ENCODE measurements around the gene NR1D2. TPM values are rescaled to one million over a fixed set of nuclear protein-coding genes. Genes with fewer than 3 reads are reported as not detected.

NR1D2 gene
- total and polyA plus RNA-seq, 2 donors (not counting 1 experiment from before 2014, with no cell fraction given) = 9.9 to 58.2 TPM

DNA sequence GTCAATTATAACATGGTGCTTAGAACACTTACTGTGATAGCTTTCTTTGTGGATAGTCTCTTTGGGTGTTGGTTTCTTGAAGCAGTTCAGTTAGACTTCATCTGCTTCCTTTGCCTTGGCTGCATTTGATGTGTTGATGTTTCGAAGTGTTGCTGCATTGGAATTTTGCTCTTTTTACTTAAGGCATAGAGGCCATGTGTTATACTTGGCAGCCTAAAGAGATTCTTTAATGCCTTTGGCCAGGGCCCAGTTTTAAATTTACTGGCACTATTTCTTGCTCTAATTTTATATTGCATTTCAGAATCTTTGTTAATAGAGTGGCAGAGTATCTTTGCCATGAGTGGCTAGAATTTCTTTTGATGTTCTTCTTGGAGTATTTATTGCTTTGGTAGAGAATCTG lies 21.2 kb downstream of the NR1D2 start:
- 100% methylated on average over 1 of the region's 1 CpG for WGBS (ENCODE audit: insufficient coverage)
- no peak overlapping the region for H3K4me2 ChIP-seq (replicated peaks; ENCODE audit: low read depth, low read length, poor library complexity, severe bottlenecking)

DNA sequence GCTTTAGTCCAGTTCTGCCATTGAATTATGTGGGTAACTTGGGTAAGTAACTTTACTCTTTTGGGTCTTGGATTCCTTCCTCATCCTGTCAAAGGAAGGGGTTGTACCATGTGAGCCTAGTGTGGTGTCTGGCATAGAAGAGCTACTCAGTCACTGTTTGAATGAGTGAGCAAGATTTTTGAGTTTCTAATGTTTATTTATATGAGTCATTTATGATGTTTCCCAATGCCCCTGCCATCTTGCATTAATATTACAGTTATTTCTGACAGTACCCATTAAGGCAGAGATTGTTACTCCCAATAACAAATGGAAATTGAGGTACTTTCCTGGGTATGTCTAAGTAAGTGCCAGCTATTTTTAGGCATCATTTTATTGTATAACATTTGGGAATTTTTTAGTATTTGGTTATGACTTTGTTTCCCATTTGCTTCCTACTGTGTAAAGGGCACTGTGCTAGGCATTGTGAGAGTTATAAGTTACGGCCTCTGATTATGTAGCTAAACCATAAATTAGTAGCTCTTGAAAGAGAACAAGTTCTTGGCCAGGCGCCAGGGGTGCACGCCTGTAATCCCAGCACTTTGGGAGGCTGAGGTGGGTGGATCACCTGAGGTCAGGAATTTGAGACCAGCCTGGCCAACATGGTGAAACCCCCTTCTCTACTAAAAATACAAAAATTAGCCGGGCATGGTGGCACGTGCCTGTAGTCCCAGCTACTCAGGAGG lies 23.5 kb downstream of the NR1D2 start:
- DNase-seq (no peak), ATAC-seq (ENCODE audit: low read depth) (no peak)
- Mint-ChIP-seq H3K9me3 (ENCODE audit: insufficient read depth) (no peaks in the 10 kb centered on the region), H3K4me3 (no peak overlapping the region), H3K4me1 (no peaks in the 10 kb centered on the region), H3K27me3 (no peaks in the 10 kb centered on the region), H3K27ac (no peak overlapping the region)
- TF ChIP-seq, protein P1, sequence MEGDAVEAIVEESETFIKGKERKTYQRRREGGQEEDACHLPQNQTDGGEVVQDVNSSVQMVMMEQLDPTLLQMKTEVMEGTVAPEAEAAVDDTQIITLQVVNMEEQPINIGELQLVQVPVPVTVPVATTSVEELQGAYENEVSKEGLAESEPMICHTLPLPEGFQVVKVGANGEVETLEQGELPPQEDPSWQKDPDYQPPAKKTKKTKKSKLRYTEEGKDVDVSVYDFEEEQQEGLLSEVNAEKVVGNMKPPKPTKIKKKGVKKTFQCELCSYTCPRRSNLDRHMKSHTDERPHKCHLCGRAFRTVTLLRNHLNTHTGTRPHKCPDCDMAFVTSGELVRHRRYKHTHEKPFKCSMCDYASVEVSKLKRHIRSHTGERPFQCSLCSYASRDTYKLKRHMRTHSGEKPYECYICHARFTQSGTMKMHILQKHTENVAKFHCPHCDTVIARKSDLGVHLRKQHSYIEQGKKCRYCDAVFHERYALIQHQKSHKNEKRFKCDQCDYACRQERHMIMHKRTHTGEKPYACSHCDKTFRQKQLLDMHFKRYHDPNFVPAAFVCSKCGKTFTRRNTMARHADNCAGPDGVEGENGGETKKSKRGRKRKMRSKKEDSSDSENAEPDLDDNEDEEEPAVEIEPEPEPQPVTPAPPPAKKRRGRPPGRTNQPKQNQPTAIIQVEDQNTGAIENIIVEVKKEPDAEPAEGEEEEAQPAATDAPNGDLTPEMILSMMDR (IDR thresholded peaks at IDR 0.05) = no peak
- no peak for TF ChIP-seq EZH2 (IDR thresholded peaks at IDR 0.05; ENCODE audit: borderline replicate concordance, insufficient read depth, low read depth, low read length, poor library complexity, severe bottlenecking)
- WGBS (ENCODE audit: insufficient coverage) = 100% methylated on average over 2 of the region's 5 CpGs
- Histone ChIP-seq H2AFZ (ENCODE audit: insufficient read depth, low read depth, low read length, poor library complexity, severe bottlenecking) (no peak overlapping the region), H3K9ac (ENCODE audit: low read length) (no peak overlapping the region), H4K20me1 (ENCODE audit: control insufficient read depth, insufficient read depth, low read length, poor library complexity, severe bottlenecking) (peaks cover 43% of the 10 kb centered on the region), H3K4me3 (ENCODE audit: control extremely low read depth in 1 of 5, extremely low read depth in 1 of 5, insufficient read depth in 1 of 5, low read depth in 2 of 5, low read length in 4 of 5) (no peak overlapping the region), H3K9me3 (ENCODE audit: control extremely low read depth in 1 of 3, control insufficient read depth in 2 of 3, insufficient read depth in 1 of 3, low read length in 2 of 3) (no peaks in the 10 kb centered on the region), H3K27me3 (replicated peaks in 1 of 4; ENCODE audit: control extremely low read depth in 1 of 4, control insufficient read depth in 3 of 4, insufficient read depth in 4 of 4, low read length in 3 of 4) (no peaks in the 10 kb centered on the region), H3K36me3 (replicated peaks in 1 of 2; ENCODE audit: control extremely low read depth in 1 of 2, control insufficient read depth in 1 of 2, extremely low read depth in 1 of 2, insufficient read depth in 2 of 2, low read length in 1 of 2) (peaks cover 1 to 46% of the 10 kb centered on the region in 2 experiments), H3K4me1 (ENCODE audit: control insufficient read depth in 2 of 2, insufficient read depth in 2 of 2, low read length in 2 of 2) (no peaks in the 10 kb centered on the region), H3K4me2 (replicated peaks; ENCODE audit: low read depth, low read length, poor library complexity, severe bottlenecking) (no peak overlapping the region), H3K27ac (ENCODE audit: low read length in 2 of 2) (no peak overlapping the region), H3K79me2 (ENCODE audit: control insufficient read depth, insufficient read depth, low read length) (peaks cover 19% of the 10 kb centered on the region)
- POLR2A ChIA-PET = no interaction called here
- intact Hi-C loops (cut with micrococcal nuclease) = no loop called here
- CTCF ChIA-PET = no interaction called here

More for the DNA sequence above, 21.2 kb downstream of the NR1D2 start:
- CTCF ChIA-PET = interaction anchor here (0.7 kb wide), 1 partner anchor 1650 kb away, joined by 3 read pairs; no protein-coding TSS in a partner anchor
- TF ChIP-seq EZH2 (IDR thresholded peaks at IDR 0.05; ENCODE audit: borderline replicate concordance, insufficient read depth, low read depth, low read length, poor library complexity, severe bottlenecking) = no peak
- TF ChIP-seq, protein P1 (IDR thresholded peaks at IDR 0.05) = no peak
- no peaks in the 10 kb centered on the region for H3K27me3 ChIP-seq (replicated peaks in 1 of 4; ENCODE audit: control extremely low read depth in 1 of 4, control insufficient read depth in 3 of 4, insufficient read depth in 4 of 4, low read length in 3 of 4)
- no peaks in the 10 kb centered on the region for H3K4me1 ChIP-seq (ENCODE audit: control insufficient read depth in 2 of 2, insufficient read depth in 2 of 2, low read length in 2 of 2)
- no peak overlapping the region for H3K9ac ChIP-seq (ENCODE audit: low read length)
- no peak for DNase-seq
- H2AFZ ChIP-seq (ENCODE audit: insufficient read depth, low read depth, low read length, poor library complexity, severe bottlenecking) = no peak overlapping the region
- no peak overlapping the region for H3K4me3 ChIP-seq (ENCODE audit: control extremely low read depth in 1 of 5, extremely low read depth in 1 of 5, insufficient read depth in 1 of 5, low read depth in 2 of 5, low read length in 4 of 5)
- H3K9me3 ChIP-seq (ENCODE audit: control extremely low read depth in 1 of 3, control insufficient read depth in 2 of 3, insufficient read depth in 1 of 3, low read length in 2 of 3) = no peaks in the 10 kb centered on the region
- Mint-ChIP-seq H3K4me1 (no peaks in the 10 kb centered on the region), H3K27ac (no peak overlapping the region), H3K27me3 (no peaks in the 10 kb centered on the region), H3K9me3 (ENCODE audit: insufficient read depth) (no peaks in the 10 kb centered on the region), H3K4me3 (no peak overlapping the region)
- peaks cover 41% of the 10 kb centered on the region for H4K20me1 ChIP-seq (ENCODE audit: control insufficient read depth, insufficient read depth, low read length, poor library complexity, severe bottlenecking)
- H3K27ac ChIP-seq (ENCODE audit: low read length in 2 of 2) = no peak overlapping the region
- intact Hi-C loops (cut with micrococcal nuclease) = no loop called here
- H3K36me3 ChIP-seq (replicated peaks in 1 of 2; ENCODE audit: control extremely low read depth in 1 of 2, control insufficient read depth in 1 of 2, extremely low read depth in 1 of 2, insufficient read depth in 2 of 2, low read length in 1 of 2) = peaks cover 0 to 57% of the 10 kb centered on the region in 2 experiments
- ATAC-seq (ENCODE audit: low read depth) = no peak
- POLR2A ChIA-PET = no interaction called here
- H3K79me2 ChIP-seq (ENCODE audit: control insufficient read depth, insufficient read depth, low read length) = peaks cover 19% of the 10 kb centered on the region
